ENCODE data around the gene SLC9B2. TPM values are rescaled to one million over a fixed set of nuclear protein-coding genes. Genes with fewer than 3 reads are reported as not detected.
A peak's percentile ranks its signal among the peaks of the same experiment; 100 is the strongest.

Gene SLC9B2
- 2.3 TPM for total RNA-seq
- long read RNA-seq, partial matches to known transcripts = 1 of 3 reads
- long read RNA-seq, other reads (novel, unspliced or antisense) = 1 of 3 reads

DNA sequence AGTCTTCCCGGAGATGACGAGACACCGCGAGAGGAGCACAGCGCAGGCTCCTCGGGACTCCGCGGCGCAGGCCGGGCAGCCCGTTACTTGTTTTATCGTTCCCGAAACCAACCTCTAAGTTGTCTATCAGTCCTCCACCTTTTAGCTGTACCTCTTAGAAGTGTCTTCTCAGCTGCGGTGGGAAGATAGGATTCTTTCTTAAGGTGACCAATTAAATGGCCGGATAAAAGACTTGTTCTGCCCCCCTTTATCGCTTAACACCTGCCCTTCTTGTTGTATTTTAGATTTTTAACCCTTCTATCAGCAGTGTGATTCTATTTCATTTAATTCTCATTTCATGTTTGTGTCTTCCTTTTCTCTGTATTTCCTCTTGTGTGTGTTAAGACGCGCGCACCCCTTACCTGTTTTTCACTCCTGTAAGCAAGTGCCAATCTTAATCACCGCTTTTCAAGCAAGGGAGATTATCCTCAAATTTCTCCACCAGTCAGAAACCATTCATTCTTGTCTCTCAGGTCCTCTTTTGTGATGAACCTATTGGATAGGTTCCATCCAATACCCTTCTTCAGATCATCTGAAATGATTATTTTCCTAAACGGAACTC, at the start of gene SLC9B2:
TSS of gene SLC9B2 (minus strand) at position 15 of the 601 bp plus-strand sequence. CDS start 9,211 bp downstream, outside the sequence.
- no peaks in the 10 kb centered on the region for H3K9me3 ChIP-seq (replicated peaks)
- H3K36me3 ChIP-seq = peaks cover 22% of the 10 kb centered on the region
- peak within 1 kb of the TSS; percentile 79 for H3K4me3 ChIP-seq
- peaks cover 28% of the 10 kb centered on the region for H3K4me1 ChIP-seq
- H3K27me3 ChIP-seq (ENCODE audit: low read depth) = no peaks in the 10 kb centered on the region
- intact Hi-C loops (cut with micrococcal nuclease) = no loop called here
- TF ChIP-seq, protein P1, sequence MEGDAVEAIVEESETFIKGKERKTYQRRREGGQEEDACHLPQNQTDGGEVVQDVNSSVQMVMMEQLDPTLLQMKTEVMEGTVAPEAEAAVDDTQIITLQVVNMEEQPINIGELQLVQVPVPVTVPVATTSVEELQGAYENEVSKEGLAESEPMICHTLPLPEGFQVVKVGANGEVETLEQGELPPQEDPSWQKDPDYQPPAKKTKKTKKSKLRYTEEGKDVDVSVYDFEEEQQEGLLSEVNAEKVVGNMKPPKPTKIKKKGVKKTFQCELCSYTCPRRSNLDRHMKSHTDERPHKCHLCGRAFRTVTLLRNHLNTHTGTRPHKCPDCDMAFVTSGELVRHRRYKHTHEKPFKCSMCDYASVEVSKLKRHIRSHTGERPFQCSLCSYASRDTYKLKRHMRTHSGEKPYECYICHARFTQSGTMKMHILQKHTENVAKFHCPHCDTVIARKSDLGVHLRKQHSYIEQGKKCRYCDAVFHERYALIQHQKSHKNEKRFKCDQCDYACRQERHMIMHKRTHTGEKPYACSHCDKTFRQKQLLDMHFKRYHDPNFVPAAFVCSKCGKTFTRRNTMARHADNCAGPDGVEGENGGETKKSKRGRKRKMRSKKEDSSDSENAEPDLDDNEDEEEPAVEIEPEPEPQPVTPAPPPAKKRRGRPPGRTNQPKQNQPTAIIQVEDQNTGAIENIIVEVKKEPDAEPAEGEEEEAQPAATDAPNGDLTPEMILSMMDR (IDR thresholded peaks at IDR 0.05; ENCODE audit: borderline replicate concordance) = no peak
- DNase-seq = no peak
- H3K27ac ChIP-seq (replicated peaks) = peak within 1 kb of the TSS; percentile 86

DNA sequence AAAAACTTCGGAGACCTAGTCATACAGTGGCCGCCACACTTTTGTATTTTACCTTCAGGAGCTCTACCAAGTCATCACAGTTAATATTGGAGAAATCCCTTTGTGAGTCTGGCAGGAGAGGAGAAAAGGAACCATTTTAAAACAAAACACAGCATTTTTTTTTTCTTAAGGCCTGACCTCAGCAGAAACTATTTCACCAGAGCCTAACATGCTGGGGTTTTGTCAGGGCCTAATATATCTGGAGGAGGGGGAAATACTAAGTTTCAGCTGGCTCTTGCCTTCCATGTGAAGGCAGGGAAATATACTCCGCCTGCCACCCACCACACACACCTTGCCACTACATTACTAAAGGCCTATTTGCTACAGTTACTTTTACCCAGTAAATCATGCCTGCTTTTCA, 49.6 kb upstream of the SLC9B2 start:
- Histone ChIP-seq H3K4me1 (no peaks in the 10 kb centered on the region), H3K27me3 (ENCODE audit: low read depth) (no peaks in the 10 kb centered on the region), H3K36me3 (no peaks in the 10 kb centered on the region), H3K4me3 (no peak overlapping the region), H3K27ac (replicated peaks) (no peak overlapping the region), H3K9me3 (replicated peaks) (peaks cover 28% of the 10 kb centered on the region)
- no peak for DNase-seq
- intact Hi-C loops (cut with micrococcal nuclease) = no loop called here
- TF ChIP-seq, protein P1 (IDR thresholded peaks at IDR 0.05; ENCODE audit: borderline replicate concordance) = no peak

DNA sequence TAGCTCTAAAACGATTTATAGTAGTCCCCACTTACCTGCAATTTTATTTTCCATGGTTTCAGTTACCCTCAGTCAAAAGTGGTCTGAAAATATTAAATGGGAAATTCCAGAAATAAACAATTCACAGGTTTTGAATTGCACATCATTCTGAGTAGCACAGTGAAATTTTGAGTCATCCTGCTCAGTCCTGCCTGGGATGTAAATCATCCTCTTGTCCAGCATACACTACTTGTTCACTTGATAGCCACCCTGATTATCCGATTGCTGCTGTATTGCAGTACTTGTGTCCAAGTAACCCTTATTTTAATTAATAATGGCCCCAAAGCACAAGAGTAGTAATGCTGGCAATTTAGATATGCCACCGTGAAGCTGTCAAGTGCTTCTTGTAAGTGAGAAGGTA, 46.6 kb upstream of the SLC9B2 start:
- Histone ChIP-seq H3K27ac (replicated peaks) (no peak overlapping the region), H3K9me3 (replicated peaks) (peaks cover 7% of the 10 kb centered on the region), H3K27me3 (ENCODE audit: low read depth) (no peaks in the 10 kb centered on the region), H3K4me3 (no peak overlapping the region), H3K36me3 (no peaks in the 10 kb centered on the region), H3K4me1 (no peaks in the 10 kb centered on the region)
- intact Hi-C loops (cut with micrococcal nuclease) = no loop called here
- TF ChIP-seq, protein P1 (IDR thresholded peaks at IDR 0.05; ENCODE audit: borderline replicate concordance) = no peak
- no peak for DNase-seq

DNA sequence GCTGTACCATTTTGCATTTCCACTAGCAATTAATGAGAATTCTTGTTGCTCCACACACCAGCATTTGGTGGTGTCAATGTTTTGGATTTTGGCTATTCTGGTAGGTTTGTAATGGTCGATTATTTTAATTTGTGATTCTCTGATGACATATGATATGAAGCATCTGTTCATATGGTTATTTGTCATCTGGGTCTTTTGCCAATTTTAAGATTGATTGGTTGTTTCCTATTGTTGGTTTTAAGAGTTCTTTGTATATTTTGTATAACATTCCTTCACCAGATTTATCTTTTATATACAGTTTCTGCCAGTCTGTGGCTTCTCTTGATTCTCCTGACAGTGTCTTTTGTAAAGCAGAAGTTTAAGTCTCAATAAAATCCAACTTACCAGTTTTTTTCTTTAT, 41.6 kb upstream of the SLC9B2 start:
- Histone ChIP-seq H3K27ac (replicated peaks) (no peak overlapping the region), H3K36me3 (no peaks in the 10 kb centered on the region), H3K4me1 (no peaks in the 10 kb centered on the region), H3K9me3 (replicated peaks) (no peaks in the 10 kb centered on the region), H3K27me3 (ENCODE audit: low read depth) (no peaks in the 10 kb centered on the region), H3K4me3 (no peak overlapping the region)
- TF ChIP-seq, protein P1 (IDR thresholded peaks at IDR 0.05; ENCODE audit: borderline replicate concordance) = no peak
- intact Hi-C loops (cut with micrococcal nuclease) = no loop called here
- DNase-seq = no peak

DNA sequence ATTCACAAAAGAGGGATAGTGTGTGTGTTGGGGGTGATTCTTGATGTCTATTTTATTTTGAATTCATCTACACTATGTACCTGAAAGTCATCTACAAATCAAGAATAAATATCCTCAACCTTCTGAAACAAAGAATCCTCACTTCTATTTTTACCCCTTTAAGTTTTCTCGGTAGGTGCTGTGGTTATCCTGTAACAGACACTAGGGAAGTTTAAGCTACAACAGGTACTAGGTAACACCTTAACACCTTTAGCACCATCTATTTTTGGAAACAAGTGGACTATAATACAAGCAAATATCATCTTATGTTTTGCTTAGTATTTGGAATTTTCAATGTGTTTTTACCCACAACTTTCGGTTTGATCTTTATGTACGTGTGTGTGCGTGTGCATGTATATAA, 35.0 kb upstream of the SLC9B2 start:
- intact Hi-C loops (cut with micrococcal nuclease) = no loop called here
- Histone ChIP-seq H3K27me3 (ENCODE audit: low read depth) (no peaks in the 10 kb centered on the region), H3K9me3 (replicated peaks) (no peaks in the 10 kb centered on the region), H3K4me3 (no peak overlapping the region), H3K27ac (replicated peaks) (no peak overlapping the region), H3K4me1 (no peaks in the 10 kb centered on the region), H3K36me3 (no peaks in the 10 kb centered on the region)
- no peak for DNase-seq
- TF ChIP-seq, protein P1 (IDR thresholded peaks at IDR 0.05; ENCODE audit: borderline replicate concordance) = no peak
